Smooth muscle cell (in vitro differentiated cells): Measurements from ENCODE around the gene PRSS38. TPM values are rescaled to one million over a fixed set of nuclear protein-coding genes. Genes with fewer than 3 reads are reported as not detected.

Experiments
- DNase-seq: peaks from one replicate; lab custom pipeline; 2025; ENCODE audit not compliant: unreplicated experiment; lab: John Stamatoyannopoulos, UW
- H2AFZ ChIP-seq: fragments of 200-600 bp; sonication (generic); 2 replicates; pipeline ENCODE4 v1.6.0; 2016; ENCODE audit warnings: antibody characterized with exemption, low read depth, mild to moderate bottlenecking
- H3F3A ChIP-seq: fragments of 200-600 bp; sonication (generic); 2 replicates; pipeline ENCODE4 v1.6.0; 2017; ENCODE audit warnings: antibody characterized with exemption, low read depth
- H3K27ac ChIP-seq: fragments of 200-600 bp; sonication (generic); 2 replicates; pipeline ENCODE4 v1.5.1; 2016; ENCODE audit warnings: low read depth, mild to moderate bottlenecking
- H3K27me3 ChIP-seq: fragments of 200-600 bp; sonication (generic); 2 replicates; pipeline ENCODE4 v1.6.1; 2016; ENCODE audit warnings: low read depth, mild to moderate bottlenecking
- H3K36me3 ChIP-seq: fragments of 200-600 bp; sonication (generic); 2 replicates; pipeline ENCODE4 v1.5.1; 2016; ENCODE audit warnings: low read depth
- H3K4me1 ChIP-seq: fragments of 200-600 bp; sonication (generic); 2 replicates; pipeline ENCODE4 v1.5.1; 2016; ENCODE audit warnings: low read depth
- H3K4me2 ChIP-seq: fragments of 200-600 bp; sonication (generic); 2 replicates; pipeline ENCODE4 v1.6.0; 2016; ENCODE audit warnings: mild to moderate bottlenecking
- H3K4me3 ChIP-seq: fragments of 200-600 bp; sonication (generic); 2 replicates; pipeline ENCODE4 v1.5.1; 2016; ENCODE audit warnings: mild to moderate bottlenecking
- H3K79me2 ChIP-seq: fragments of 200-600 bp; sonication (generic); 2 replicates; pipeline ENCODE4 v1.6.0; 2016; ENCODE audit warnings: low read depth, mild to moderate bottlenecking
- H3K9ac ChIP-seq: fragments of 200-600 bp; sonication (generic); 2 replicates; pipeline ENCODE4 v1.6.0; 2016; ENCODE audit warnings: low read depth
- H3K9me3 ChIP-seq: fragments of 200-600 bp; sonication (generic); replicated peaks from 2 replicates; pipeline ENCODE4 v1.5.1; 2016; ENCODE audit warnings: low read depth
- H4K20me1 ChIP-seq: fragments of 200-600 bp; sonication (generic); 2 replicates; pipeline ENCODE4 v1.6.0; 2016; ENCODE audit warnings: low read depth
- CTCF ChIP-seq: fragments of 200-600 bp; sonication (generic); IDR thresholded peaks from 2 replicates; pipeline ENCODE4 v1.5.1; 2017; ENCODE audit warnings: borderline replicate concordance, mild to moderate bottlenecking, antibody characterized with exemption; ENCODE audit not compliant: insufficient read depth, poor library complexity, severe bottlenecking
- WGBS: methylation state at CpG from one replicate; pipeline ENCODE4 v1.1.7; 2016; ENCODE audit warnings: low lambda C conversion rate; 5-methylcytosine and 5-hydroxymethylcytosine counted together
- polyA plus RNA-seq: library from polyadenylated mRNA; unstranded; fragments of >200 nt; fragmentation: Nextera tagmentation; extraction: Ambion mirVana; gene quantifications from 2 replicates; pipeline ENCODE4 v1.2.1, GENCODE V29; 2016
- total RNA-seq: library from RNA; depleted of rRNA; stranded (reverse); fragments of >200 nt; gene quantifications from 2 replicates; pipeline ENCODE4 v1.2.3, GENCODE V29; 2014

Gene PRSS38
- total and polyA plus RNA-seq, 2 experiments from 2014 or later, result not detected

- Histone ChIP-seq H3K4me2 (no peak overlapping the region), H3K9me3 (no peaks in the 10 kb centered on the region), H2AFZ (no peak overlapping the region), H3K27ac (no peak overlapping the region), H3F3A (no peaks in the 10 kb centered on the region), H3K79me2 (no peaks in the 10 kb centered on the region), H3K4me3 (no peak overlapping the region), H4K20me1 (no peaks in the 10 kb centered on the region), H3K9ac (no peak overlapping the region), H3K36me3 (no peaks in the 10 kb centered on the region), H3K4me1 (peaks cover 23% of the 10 kb centered on the region), H3K27me3 (no peaks in the 10 kb centered on the region)
- WGBS, result 93% methylated on average over 15 of the region's 15 CpGs
- DNase-seq, result no peak
- TF ChIP-seq CTCF, result no peak
Measured at GRCh38 chr1:227884370-227885134, 69.1 kb downstream of the PRSS38 start.

GRCh38 chr1:227885135-227885647, 69.7 kb downstream of the PRSS38 start:
- Histone ChIP-seq H3K27me3 (no peaks in the 10 kb centered on the region), H3K36me3 (no peaks in the 10 kb centered on the region), H3K4me3 (no peak overlapping the region), H3K9me3 (no peaks in the 10 kb centered on the region), H3F3A (no peaks in the 10 kb centered on the region), H3K4me1 (peaks cover 23% of the 10 kb centered on the region), H3K4me2 (no peak overlapping the region), H4K20me1 (no peaks in the 10 kb centered on the region), H3K27ac (no peak overlapping the region), H3K79me2 (no peaks in the 10 kb centered on the region), H2AFZ (no peak overlapping the region), H3K9ac (no peak overlapping the region)
- no peak for TF ChIP-seq CTCF
- DNase-seq, result no peak
- WGBS, result 92% methylated on average over 7 of the region's 8 CpGs

GRCh38 chr1:227885648-227886502, 70.4 kb downstream of the PRSS38 start:
- TF ChIP-seq CTCF, result no peak
- peaks cover 23% of the 10 kb centered on the region for H3K4me1 ChIP-seq
- H3K9me3 ChIP-seq, result no peaks in the 10 kb centered on the region
- H4K20me1 ChIP-seq, result no peaks in the 10 kb centered on the region
- H3K36me3 ChIP-seq, result no peaks in the 10 kb centered on the region
- H3F3A ChIP-seq, result no peaks in the 10 kb centered on the region
- no peak overlapping the region for H3K4me3 ChIP-seq
- peak overlapping the region; percentile 90 for H3K4me2 ChIP-seq
- no peaks in the 10 kb centered on the region for H3K27me3 ChIP-seq
- no peak overlapping the region for H2AFZ ChIP-seq
- H3K27ac ChIP-seq, result no peak overlapping the region
- no peaks in the 10 kb centered on the region for H3K79me2 ChIP-seq
- H3K9ac ChIP-seq, result no peak overlapping the region
- DNase-seq, result no peak
- WGBS, result 50% methylated on average over 13 of the region's 14 CpGs
